ENCODE data around the gene MAGI3.
"Not testable (repeated sequence)": the region's sequence is repeated elsewhere in the genome, so short reads cannot be mapped to it uniquely, and the experiment has no call there.

Gene MAGI3

DNA sequence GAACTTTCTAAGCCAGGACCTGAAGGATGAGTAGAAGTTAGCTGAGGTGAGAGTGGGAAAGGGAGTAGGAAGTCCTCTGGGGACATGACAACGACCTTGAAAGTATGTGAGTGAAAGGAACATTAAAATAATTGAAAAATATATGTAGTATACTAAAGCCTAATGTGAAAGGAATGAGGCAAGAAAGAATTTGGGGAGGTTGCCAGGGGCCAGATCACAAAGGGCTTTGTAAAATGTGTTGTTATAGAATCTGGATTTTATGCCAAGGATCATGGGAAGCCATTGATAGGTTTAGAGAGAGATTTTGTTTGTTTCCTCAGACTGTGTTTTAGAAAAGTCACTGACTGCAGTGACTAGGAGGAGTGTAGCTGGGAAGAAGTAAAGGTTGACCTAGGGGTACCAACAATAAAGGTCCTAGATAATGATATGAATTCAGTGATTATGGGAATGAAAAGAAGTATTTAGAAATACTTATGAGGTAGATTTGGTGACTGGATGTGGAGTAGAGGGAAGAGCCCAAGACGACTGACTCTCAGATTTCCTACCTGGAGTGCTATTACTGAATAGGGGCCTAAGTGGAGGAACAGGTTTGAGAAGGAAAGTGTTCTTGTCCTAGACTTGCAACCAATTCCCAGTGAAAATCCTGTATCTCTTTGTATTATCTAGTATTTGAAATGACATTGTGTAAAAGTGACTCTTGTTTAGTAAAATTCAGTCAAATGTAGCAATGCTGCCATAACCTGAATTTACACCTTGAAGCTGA lies 189.1 kb downstream of the MAGI3 start:
- DNase-seq (ENCODE audit: low read depth), result no peak

GRCh38 chr1:113581323-113581722 lies 191.0 kb downstream of the MAGI3 start:
- no peak for DNase-seq (ENCODE audit: low read depth)

GRCh38 chr1:113582084-113582483 lies 191.8 kb downstream of the MAGI3 start:
- no peak for DNase-seq (ENCODE audit: low read depth)

DNA sequence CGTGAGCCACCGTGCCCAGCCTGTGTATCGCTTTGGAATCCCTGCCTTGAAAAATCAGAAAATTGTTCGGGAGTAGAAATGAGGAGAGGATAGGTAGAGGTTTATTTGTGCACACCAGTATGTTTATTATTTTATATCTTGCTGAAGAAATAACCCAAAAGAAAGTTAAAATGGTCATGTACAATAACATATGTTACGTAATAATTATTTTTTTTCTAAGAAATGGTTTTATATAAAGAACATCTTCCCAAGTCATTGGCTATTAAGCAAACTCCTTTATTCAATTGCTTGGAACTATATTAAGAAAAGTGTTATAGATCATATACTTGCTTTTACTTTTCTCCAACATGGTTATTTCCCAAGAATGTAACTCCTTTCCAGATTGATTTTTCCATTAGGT lies 197.2 kb downstream of the MAGI3 start:
- DNase-seq (ENCODE audit: low read depth), result no peak

DNA sequence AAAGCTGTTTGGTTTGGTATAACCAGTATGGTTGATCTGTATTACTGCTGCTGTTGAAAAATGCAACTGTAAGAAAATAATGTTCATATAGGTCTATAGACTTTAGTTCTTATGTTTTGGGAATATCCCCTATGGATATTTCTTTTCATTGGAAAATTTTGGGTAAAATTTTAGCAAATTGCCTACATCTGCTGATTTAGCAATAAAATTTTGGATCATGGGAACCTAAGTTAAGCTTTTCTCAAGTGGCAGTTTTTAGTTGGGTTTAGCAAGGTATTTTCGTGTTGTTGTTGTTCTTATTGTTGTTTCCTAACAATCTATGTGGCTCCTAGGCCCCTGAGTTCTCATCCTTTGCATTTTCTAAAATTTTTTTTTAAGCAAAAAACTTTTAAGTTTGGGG lies 201.9 kb downstream of the MAGI3 start:
- no peak for DNase-seq (ENCODE audit: low read depth)

DNA sequence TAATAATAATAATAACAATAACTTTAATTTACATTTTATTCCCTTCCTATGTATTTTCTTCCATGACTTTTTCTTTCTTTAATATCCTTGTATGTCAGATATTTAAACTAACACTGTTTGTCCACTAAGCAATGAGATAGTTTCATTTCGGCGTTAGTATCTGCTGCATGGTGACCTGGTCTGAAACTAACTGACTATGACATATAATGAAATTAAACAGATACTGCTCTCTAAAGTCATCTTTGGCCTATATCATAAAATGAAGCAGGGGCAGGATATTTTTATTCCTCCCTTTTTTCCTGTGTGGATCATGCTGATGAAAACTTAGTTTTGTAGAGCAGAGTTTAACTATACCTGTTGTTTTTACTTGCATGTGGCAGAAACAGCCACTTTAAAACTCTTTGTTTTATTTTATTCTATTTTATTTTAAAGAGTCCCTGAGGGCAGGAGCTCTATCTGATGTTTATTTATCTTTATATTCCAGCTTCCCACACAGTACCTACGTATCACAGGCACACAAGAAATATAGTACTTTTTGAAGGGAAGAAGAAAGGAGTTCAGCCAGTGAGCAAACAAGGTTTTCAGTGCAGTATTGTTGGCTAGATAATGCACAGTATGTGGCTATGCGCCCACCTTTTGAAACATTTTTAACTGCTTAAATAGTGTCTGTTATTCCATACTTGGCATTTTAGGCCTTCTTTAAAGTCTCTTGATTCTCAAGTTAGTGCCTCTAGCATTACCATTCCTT lies 203.4 kb downstream of the MAGI3 start:
- DNase-seq (ENCODE audit: low read depth), result no peak

- not testable (repeated sequence) for DNase-seq (ENCODE audit: low read depth)
These were observed 214.2 kb downstream of the MAGI3 start for GRCh38 chr1:113604466-113604865.

DNA sequence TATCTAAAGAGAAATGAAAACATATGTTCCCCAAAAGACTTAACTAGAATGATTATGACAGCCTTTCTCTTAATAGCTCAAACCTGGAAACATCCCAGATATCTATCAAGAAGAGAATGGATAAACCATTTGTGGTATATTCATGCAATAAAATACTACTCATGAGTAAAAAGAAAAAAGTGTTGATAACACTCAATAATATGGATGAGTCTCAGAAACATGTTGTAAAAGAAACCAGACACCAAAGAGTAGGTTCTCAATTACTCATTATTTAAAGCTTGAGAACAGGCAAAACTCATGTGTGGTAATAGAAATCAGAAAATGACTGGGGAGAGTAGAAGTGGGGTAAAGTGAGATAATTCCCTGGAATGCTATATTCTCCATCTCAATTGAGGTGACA lies 214.8 kb downstream of the MAGI3 start:
- no peak for DNase-seq (ENCODE audit: low read depth)

GRCh38 chr1:113608399-113608798 lies 218.1 kb downstream of the MAGI3 start:
- no peak for DNase-seq (ENCODE audit: low read depth)

DNA sequence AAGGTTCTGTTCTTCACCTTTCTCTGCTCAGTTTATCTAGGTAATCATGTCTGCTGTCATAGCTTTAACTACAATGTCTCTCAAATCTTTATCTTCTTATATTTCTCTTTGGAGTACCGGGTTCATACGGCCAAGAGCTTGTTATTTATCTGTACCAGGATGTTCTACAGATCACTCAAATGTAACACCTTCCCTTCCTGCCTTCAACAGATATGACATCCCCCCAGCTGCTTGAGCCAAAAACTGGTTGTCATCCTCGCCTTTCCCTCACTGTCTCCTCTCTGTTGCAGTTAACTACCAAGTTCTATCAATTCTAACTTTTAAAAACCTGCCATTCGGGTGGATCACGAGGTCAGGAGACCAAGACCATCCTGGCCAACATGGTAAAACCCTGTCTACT lies 220.1 kb downstream of the MAGI3 start:
- no peak for DNase-seq (ENCODE audit: low read depth)

GRCh38 chr1:113615425-113615824 lies 225.1 kb downstream of the MAGI3 start:
- DNase-seq (ENCODE audit: low read depth), result peak; percentile 26

DNA sequence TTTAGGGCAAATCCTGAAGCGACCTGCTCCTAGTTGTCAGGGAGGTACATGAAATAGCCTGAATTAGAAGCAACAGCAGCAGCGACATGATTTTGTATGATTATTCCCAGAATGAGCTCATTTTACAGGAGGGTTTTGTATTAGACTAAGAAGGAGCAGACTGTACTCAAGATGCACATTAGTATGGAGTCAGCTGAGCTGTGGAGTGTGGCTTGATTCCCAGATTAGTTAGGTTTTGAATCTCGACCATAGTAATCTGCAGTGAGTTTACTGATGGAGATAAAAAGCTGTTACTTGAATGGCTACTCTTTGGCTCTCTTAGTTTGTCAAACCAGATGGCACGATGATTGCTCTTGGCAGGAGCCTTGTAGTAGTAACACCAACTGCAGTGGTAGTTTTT lies 225.8 kb downstream of the MAGI3 start:
- DNase-seq (ENCODE audit: low read depth), result no peak

GRCh38 chr1:113617438-113618141 lies 227.3 kb downstream of the MAGI3 start:
- no peak for DNase-seq (ENCODE audit: low read depth)

DNA sequence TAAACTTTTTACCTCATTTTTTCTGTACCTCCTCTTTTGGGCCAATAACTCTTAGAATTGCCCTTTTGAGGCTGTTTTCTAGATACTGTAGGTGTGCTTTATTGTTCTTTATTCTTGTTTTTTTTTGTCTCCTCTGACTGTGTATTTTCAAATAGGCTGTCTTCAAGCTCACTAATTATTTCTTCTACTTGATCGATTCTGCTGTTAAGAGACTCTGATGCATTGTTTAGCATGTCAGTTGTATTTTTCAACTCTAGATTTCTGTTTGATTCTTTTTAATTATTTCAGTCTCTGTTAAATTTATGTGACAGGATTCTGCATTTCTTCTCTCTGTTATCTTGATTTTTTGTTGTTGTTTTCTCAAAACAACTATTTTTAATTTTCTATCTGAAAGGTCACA lies 238.7 kb downstream of the MAGI3 start:
- no peak for DNase-seq (ENCODE audit: low read depth)

- no peak for DNase-seq (ENCODE audit: low read depth)
These were observed 240.3 kb downstream of the MAGI3 start for GRCh38 chr1:113630340-113631327.

GRCh38 chr1:113641396-113641795 lies 251.1 kb downstream of the MAGI3 start:
- DNase-seq (ENCODE audit: low read depth), result no peak

GRCh38 chr1:113647164-113647563 lies 256.8 kb downstream of the MAGI3 start:
- peak; percentile 3 for DNase-seq (ENCODE audit: low read depth)

- no peak for DNase-seq (ENCODE audit: low read depth)
These were observed 258.2 kb downstream of the MAGI3 start for GRCh38 chr1:113648478-113648877.

- peak; percentile 22 for DNase-seq (ENCODE audit: low read depth)
These were observed 262.5 kb downstream of the MAGI3 start for GRCh38 chr1:113652771-113653170.

- DNase-seq (ENCODE audit: low read depth), result no peak
These were observed 263.4 kb downstream of the MAGI3 start for GRCh38 chr1:113653741-113654140.

DNA sequence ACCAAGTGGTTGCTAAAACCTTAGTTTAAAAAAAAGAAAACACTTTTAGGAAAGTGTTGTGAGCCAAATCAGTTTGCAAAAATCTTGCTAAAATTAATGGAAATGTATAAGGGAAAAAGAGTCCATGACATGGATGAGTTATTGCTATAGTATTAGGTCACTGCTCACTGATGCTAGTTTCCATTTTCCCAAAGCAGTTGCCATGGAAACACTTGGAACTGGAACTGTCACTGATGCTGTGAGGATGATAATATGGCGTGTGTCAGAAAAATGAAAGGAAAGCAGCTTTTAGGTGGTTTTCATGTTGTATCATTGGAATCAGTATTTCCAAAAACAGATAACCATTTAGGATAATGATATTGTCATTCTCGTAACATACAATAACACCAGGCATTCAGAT lies 264.6 kb downstream of the MAGI3 start:
- DNase-seq (ENCODE audit: low read depth), result no peak

GRCh38 chr1:113657126-113657525 lies 266.8 kb downstream of the MAGI3 start:
- no peak for DNase-seq (ENCODE audit: low read depth)

All from HS-5 (cell line).